Kidney tubule cell (primary cell): ENCODE results near the gene ITGB4.

Experiments
- DNase-seq: peaks from one replicate; pipeline ENCODE4 v3.0.0-alpha.2; 2018; ENCODE audit warnings: low spot score

ITGB4 gene

GRCh38 chr17:75720656-75721462 is at the start of gene ITGB4:
ITGB4 (plus strand) TSS chr17:75721459; CDS start chr17:75724704, 3,245 bp downstream.
- DNase-seq, result peak; percentile 88

- no peak for DNase-seq
Observed at GRCh38 chr17:75672011-75672410, 49.2 kb upstream of the ITGB4 start.

- no peak for DNase-seq
Observed at GRCh38 chr17:75673487-75673886, 47.8 kb upstream of the ITGB4 start.

GRCh38 chr17:75676461-75676860 is 44.8 kb upstream of the ITGB4 start:
- DNase-seq, result no peak

GRCh38 chr17:75679706-75680211 is 41.5 kb upstream of the ITGB4 start:
- DNase-seq, result no peak

GRCh38 chr17:75680431-75680830 is 40.8 kb upstream of the ITGB4 start:
- no peak for DNase-seq

- peak; percentile 38 for DNase-seq
Observed at GRCh38 chr17:75681289-75681688, 40.0 kb upstream of the ITGB4 start.

- DNase-seq, result peak; percentile 85
Observed at GRCh38 chr17:75683583-75683982, 37.7 kb upstream of the ITGB4 start.

- peak; percentile 58 for DNase-seq
Observed at GRCh38 chr17:75684249-75684648, 37.0 kb upstream of the ITGB4 start.

GRCh38 chr17:75684924-75685323 is 36.3 kb upstream of the ITGB4 start:
- DNase-seq, result peak; percentile 23

GRCh38 chr17:75685499-75685898 is 35.8 kb upstream of the ITGB4 start:
- no peak for DNase-seq

GRCh38 chr17:75688209-75688825 is 32.9 kb upstream of the ITGB4 start:
- DNase-seq, result no peak

GRCh38 chr17:75689441-75689873 is 31.8 kb upstream of the ITGB4 start:
- peak; percentile 84 for DNase-seq

- DNase-seq, result peak; percentile 87
Observed at GRCh38 chr17:75691371-75691791, 29.9 kb upstream of the ITGB4 start.

GRCh38 chr17:75691801-75692626 is 29.2 kb upstream of the ITGB4 start:
- no peak for DNase-seq

GRCh38 chr17:75692976-75693375 is 28.3 kb upstream of the ITGB4 start:
- no peak for DNase-seq

GRCh38 chr17:75693500-75694481 is 27.5 kb upstream of the ITGB4 start:
- peak; percentile 90 for DNase-seq

- DNase-seq, result no peak
Observed at GRCh38 chr17:75694536-75694935, 26.7 kb upstream of the ITGB4 start.

GRCh38 chr17:75695141-75695829 is 26.0 kb upstream of the ITGB4 start:
- peak; percentile 74 for DNase-seq

GRCh38 chr17:75695830-75696271 is 25.4 kb upstream of the ITGB4 start:
- DNase-seq, result no peak
